ENCODE results near the gene GADL1. TPM values are rescaled to one million over a fixed set of nuclear protein-coding genes. Genes with fewer than 3 reads are reported as not detected.

GADL1 gene
- total RNA-seq, 1 experiment from 2014 or later = 0.09 TPM

GRCh38 chr3:30694668-30695067 lies 199.8 kb downstream of the GADL1 start:
- Mint-ChIP-seq H3K9me3 (no peaks in the 10 kb centered on the region), H3K27ac (no peak overlapping the region), H3K4me3 (no peak overlapping the region), H3K27me3 (ENCODE audit: low read depth) (no peaks in the 10 kb centered on the region), H3K36me3 (ENCODE audit: insufficient read depth in 1 of 3, low read depth in 3 of 3) (peaks cover 15 to 28% (median 20%) of the 10 kb centered on the region in 3 experiments; a peak in 6 of 7 replicates), H3K4me1 (peaks cover 27 to 39% of the 10 kb centered on the region in 2 experiments)
- Histone ChIP-seq H4K5ac (ENCODE audit: insufficient read length, low read depth, low read length) (no peak overlapping the region), H3K27me3 (ENCODE audit: insufficient read depth, low read length) (no peaks in the 10 kb centered on the region), H3K56ac (ENCODE audit: insufficient read length, low read depth, low read length) (no peak overlapping the region), H3K4me2 (ENCODE audit: insufficient read depth, insufficient read length, low read length) (no peak overlapping the region), H3K14ac (ENCODE audit: insufficient read depth, low read length) (no peak overlapping the region), H4K20me1 (ENCODE audit: control insufficient read depth, insufficient read depth, insufficient read length) (no peaks in the 10 kb centered on the region), H3K79me1 (ENCODE audit: insufficient read depth, low read depth, low read length, poor library complexity, severe bottlenecking) (no peaks in the 10 kb centered on the region), H3K23me2 (ENCODE audit: insufficient read length, low read depth, low read length, poor library complexity, severe bottlenecking) (no peaks in the 10 kb centered on the region), H3K9ac (ENCODE audit: extremely low read depth, insufficient read length, low read length) (no peak overlapping the region), H4K91ac (ENCODE audit: insufficient read length, low read depth, low read length) (no peak overlapping the region), H2BK20ac (ENCODE audit: low read depth, low read length, poor library complexity, severe bottlenecking) (no peak overlapping the region), H3T11ph (ENCODE audit: low read length) (no peak overlapping the region), H3K18ac (ENCODE audit: insufficient read length, low read depth, low read length) (no peak overlapping the region), H2AK5ac (ENCODE audit: insufficient read length, low read length) (no peak overlapping the region), H3K9me3 (ENCODE audit: control insufficient read depth, low read depth, low read length) (no peaks in the 10 kb centered on the region), H3K79me2 (ENCODE audit: insufficient read depth, low read length) (no peaks in the 10 kb centered on the region), H2AFZ (ENCODE audit: low read length) (no peak overlapping the region), H2BK120ac (ENCODE audit: low read depth, low read length, poor library complexity, severe bottlenecking) (no peak overlapping the region), H3K4ac (ENCODE audit: low read depth, low read length) (no peak overlapping the region), H3K27ac (ENCODE audit: insufficient read length, low read depth, low read length) (no peak overlapping the region), H2BK12ac (ENCODE audit: insufficient read length, low read depth, low read length) (no peak overlapping the region), H2BK15ac (ENCODE audit: low read depth, low read length) (no peak overlapping the region), H3K23ac (ENCODE audit: insufficient read length, low read depth, low read length) (no peak overlapping the region), H4K8ac (replicated peaks; ENCODE audit: insufficient read length, low read depth, low read length) (no peak overlapping the region), H3K4me1 (ENCODE audit: insufficient read depth, low read length) (peaks cover 6% of the 10 kb centered on the region; the same call in 1 of the 2 replicates), H2BK5ac (ENCODE audit: insufficient read length, low read length) (no peak overlapping the region)
- TF ChIP-seq, protein P1, sequence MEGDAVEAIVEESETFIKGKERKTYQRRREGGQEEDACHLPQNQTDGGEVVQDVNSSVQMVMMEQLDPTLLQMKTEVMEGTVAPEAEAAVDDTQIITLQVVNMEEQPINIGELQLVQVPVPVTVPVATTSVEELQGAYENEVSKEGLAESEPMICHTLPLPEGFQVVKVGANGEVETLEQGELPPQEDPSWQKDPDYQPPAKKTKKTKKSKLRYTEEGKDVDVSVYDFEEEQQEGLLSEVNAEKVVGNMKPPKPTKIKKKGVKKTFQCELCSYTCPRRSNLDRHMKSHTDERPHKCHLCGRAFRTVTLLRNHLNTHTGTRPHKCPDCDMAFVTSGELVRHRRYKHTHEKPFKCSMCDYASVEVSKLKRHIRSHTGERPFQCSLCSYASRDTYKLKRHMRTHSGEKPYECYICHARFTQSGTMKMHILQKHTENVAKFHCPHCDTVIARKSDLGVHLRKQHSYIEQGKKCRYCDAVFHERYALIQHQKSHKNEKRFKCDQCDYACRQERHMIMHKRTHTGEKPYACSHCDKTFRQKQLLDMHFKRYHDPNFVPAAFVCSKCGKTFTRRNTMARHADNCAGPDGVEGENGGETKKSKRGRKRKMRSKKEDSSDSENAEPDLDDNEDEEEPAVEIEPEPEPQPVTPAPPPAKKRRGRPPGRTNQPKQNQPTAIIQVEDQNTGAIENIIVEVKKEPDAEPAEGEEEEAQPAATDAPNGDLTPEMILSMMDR (conservative IDR thresholded peaks at IDR 0.05) = no peak
- no peak for DNase-seq
- no CpG with 5 or more reads among the region's 3 CpGs for WGBS (ENCODE audit: extremely low coverage, insufficient read length, low lambda C conversion rate)

All from H9 (cell line).